Liver (tissue), 9 donors: ENCODE data around the gene PDE4B. TPM values are rescaled to one million over a fixed set of nuclear protein-coding genes. Genes with fewer than 3 reads are reported as not detected.

Source experiments
- DNase-seq: peaks from one replicate; pipeline ENCODE4 v3.0.0-alpha.2; 2017; ENCODE audit warnings: low spot score
- H3K27ac ChIP-seq, 2 donors: one replicate each; pipeline ENCODE4 v1.7.0; 2013; ENCODE audit warnings: inconsistent platforms in 2 of 2, low read length in 2 of 2, control low read depth in 1 of 2, low read depth in 1 of 2, mild to moderate bottlenecking in 1 of 2
- H3K27me3 ChIP-seq, 4 donors: one replicate each; pipeline versions ENCODE4 v1.6.1 to v1.7.0; 2013; ENCODE audit warnings: low read length in 3 of 4, inconsistent platforms in 1 of 4, mild to moderate bottlenecking in 1 of 4, moderate library complexity in 1 of 4; ENCODE audit not compliant: control insufficient read depth in 4 of 4, insufficient read depth in 4 of 4
- H3K36me3 ChIP-seq, 4 donors: one replicate each; pipeline versions ENCODE4 v1.6.1 to v1.7.0; 2013; ENCODE audit warnings: low read length in 3 of 4, mild to moderate bottlenecking in 3 of 4, low read depth in 1 of 4, moderate library complexity in 1 of 4; ENCODE audit not compliant: control insufficient read depth in 4 of 4, insufficient read depth in 3 of 4
- H3K4me1 ChIP-seq, 4 donors: one replicate each; pipeline versions ENCODE4 v1.6.1 to v1.7.0; 2013; ENCODE audit warnings: low read length in 3 of 4, mild to moderate bottlenecking in 3 of 4, moderate library complexity in 1 of 4; ENCODE audit not compliant: control insufficient read depth in 4 of 4, insufficient read depth in 4 of 4
- H3K4me3 ChIP-seq, 3 donors: one replicate each; pipeline versions ENCODE4 v1.6.1 to v1.7.0; 2013; ENCODE audit warnings: low read length in 3 of 3, control low read depth in 1 of 3, low read depth in 1 of 3, mild to moderate bottlenecking in 1 of 3
- H3K9ac ChIP-seq, 2 donors: one replicate each; pipeline ENCODE4 v1.7.0; 2013; ENCODE audit warnings: low read length in 2 of 2, mild to moderate bottlenecking in 2 of 2, moderate library complexity in 2 of 2, control low read depth in 1 of 2, low read depth in 1 of 2
- H3K9me3 ChIP-seq, 4 donors: one replicate each; pipeline versions ENCODE4 v1.6.1 to v1.7.0; 2013; ENCODE audit warnings: low read length in 3 of 4; ENCODE audit not compliant: control insufficient read depth in 4 of 4
- EGR1 ChIP-seq, 2 donors: IDR thresholded peaks; 2 replicates each; pipeline ENCODE4 v1.6.1; 2016 to 2018; ENCODE audit warnings: antibody characterized with exemption in 2 of 2, low read depth in 2 of 2
- FOXA2 ChIP-seq: IDR thresholded peaks from 2 replicates; pipeline ENCODE4 v1.6.1; 2016; ENCODE audit warnings: antibody characterized with exemption
- GABPA ChIP-seq, 2 donors: IDR thresholded peaks in 1 of 2; conservative IDR thresholded peaks in 1 of 2; 2 replicates each; pipeline ENCODE4 v1.6.1; 2016; ENCODE audit warnings: antibody characterized with exemption in 2 of 2, mild to moderate bottlenecking in 1 of 2, moderate library complexity in 1 of 2
- HNF4A ChIP-seq, 2 donors: conservative IDR thresholded peaks; 2 replicates each; pipeline ENCODE4 v1.6.1; 2016; ENCODE audit warnings: antibody characterized with exemption in 2 of 2, mild to moderate bottlenecking in 2 of 2
- HNF4G ChIP-seq: IDR thresholded peaks from 2 replicates; pipeline ENCODE4 v1.6.1; 2016; ENCODE audit warnings: antibody characterized with exemption
- JUND ChIP-seq, 2 donors: IDR thresholded peaks; 2 replicates each; pipeline ENCODE4 v1.6.1; 2016; ENCODE audit warnings: antibody characterized with exemption in 2 of 2
- NR2F2 ChIP-seq: IDR thresholded peaks from 2 replicates; pipeline ENCODE4 v1.6.1; 2016; ENCODE audit warnings: antibody characterized with exemption
- RXRA ChIP-seq, 2 donors: IDR thresholded peaks; 2 replicates each; pipeline ENCODE4 v1.6.1; 2017 to 2018; ENCODE audit warnings: antibody characterized with exemption in 2 of 2, mild to moderate bottlenecking in 1 of 2
- SP1 ChIP-seq: IDR thresholded peaks from 2 replicates; pipeline ENCODE4 v1.6.1; 2018; ENCODE audit warnings: antibody characterized with exemption, mild to moderate bottlenecking
- TAF1 ChIP-seq: conservative IDR thresholded peaks from 2 replicates; pipeline ENCODE4 v1.6.1; 2016; ENCODE audit warnings: antibody characterized with exemption, mild to moderate bottlenecking
- WGBS: extraction: QIAGEN DNeasy Blood & Tissue Kit; methylation state at CpG from one replicate; pipeline ENCODE4 v1.1.7; 2013; 5-methylcytosine and 5-hydroxymethylcytosine counted together
- polyA plus RNA-seq, 2 donors: library from polyadenylated mRNA; stranded (reverse) in 1 of 2; unstranded in 1 of 2; fragments of 200-250 nt in 1 of 2; fragments of >200 nt in 1 of 2; fragmentation: Nextera tagmentation in 1 of 2; extraction: Ambion mirVana in 1 of 2; gene quantifications; one replicate each; pipeline versions ENCODE4 v1.2.1 to v1.2.3, GENCODE V29; 2013 to 2015
- total RNA-seq, 2 donors: library from RNA; depleted of rRNA; stranded (reverse); fragments of >200 nt; gene quantifications; one replicate each; pipeline ENCODE4 v1.2.3, GENCODE V29; 2014
- TF ChIP-seq, protein P1 (sequence below): IDR thresholded peaks from 2 replicates; pipeline ENCODE4 v1.6.1; 2016; ENCODE audit warnings: antibody characterized with exemption
- TF ChIP-seq, protein P2 (sequence below): IDR thresholded peaks from 2 replicates; pipeline ENCODE4 v1.6.1; 2016; ENCODE audit warnings: antibody characterized with exemption
- TF ChIP-seq, protein P3 (sequence below): IDR thresholded peaks from 2 replicates; pipeline ENCODE4 v1.6.1; 2016; ENCODE audit warnings: antibody characterized with exemption
- TF ChIP-seq, protein P4 (sequence below): fragments of 150-350 bp; IDR thresholded peaks from 2 replicates; pipeline ENCODE4 v1.5.1; 2017; ENCODE audit warnings: improper control_type of control experiment, low read depth, low read length; ENCODE audit not compliant: missing input control
- TF ChIP-seq, protein P5 (sequence below): IDR thresholded peaks from 2 replicates; pipeline ENCODE4 v1.6.1; 2016; ENCODE audit warnings: antibody characterized with exemption, mild to moderate bottlenecking
- donor health status: healthy.
- donor health status: healthy.
- donor health status: healthy.
- donor health status: healthy.
- donor health status: healthy.

Gene PDE4B
- total and polyA plus RNA-seq, 4 donors = 1.9 to 3.9 (median 2.7) TPM

DNA sequence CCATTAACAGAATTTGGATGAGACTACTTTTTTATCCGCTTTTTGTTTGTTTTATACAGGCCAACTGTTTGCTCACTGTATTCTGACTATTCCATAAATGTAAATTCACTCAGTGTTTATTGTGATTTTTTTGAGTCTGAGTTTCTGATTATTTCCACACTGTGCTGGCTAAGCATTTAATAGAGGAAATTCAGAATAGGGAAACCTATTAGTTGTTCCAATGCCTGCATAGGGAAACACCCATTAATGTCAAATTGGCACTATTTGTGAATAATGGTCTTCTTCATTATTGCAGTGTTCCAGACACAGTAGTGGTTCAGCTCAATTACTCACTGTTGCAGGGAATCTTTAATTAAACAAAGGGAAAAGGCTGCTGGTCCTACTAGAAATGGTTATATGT is 566.6 kb downstream of the PDE4B start:
- WGBS = 80% methylated on average over 1 of the region's 1 CpG
- Histone ChIP-seq H3K4me3 (no peak overlapping the region), H3K36me3 (peaks cover 0 to 14% (median 9%) of the 10 kb centered on the region in 4 donors), H3K9ac (no peak overlapping the region), H3K27ac (no peak overlapping the region), H3K27me3 (no peaks in the 10 kb centered on the region), H3K9me3 (no peaks in the 10 kb centered on the region), H3K4me1 (no peaks in the 10 kb centered on the region)
- no peak for DNase-seq
- TF ChIP-seq, protein P1, sequence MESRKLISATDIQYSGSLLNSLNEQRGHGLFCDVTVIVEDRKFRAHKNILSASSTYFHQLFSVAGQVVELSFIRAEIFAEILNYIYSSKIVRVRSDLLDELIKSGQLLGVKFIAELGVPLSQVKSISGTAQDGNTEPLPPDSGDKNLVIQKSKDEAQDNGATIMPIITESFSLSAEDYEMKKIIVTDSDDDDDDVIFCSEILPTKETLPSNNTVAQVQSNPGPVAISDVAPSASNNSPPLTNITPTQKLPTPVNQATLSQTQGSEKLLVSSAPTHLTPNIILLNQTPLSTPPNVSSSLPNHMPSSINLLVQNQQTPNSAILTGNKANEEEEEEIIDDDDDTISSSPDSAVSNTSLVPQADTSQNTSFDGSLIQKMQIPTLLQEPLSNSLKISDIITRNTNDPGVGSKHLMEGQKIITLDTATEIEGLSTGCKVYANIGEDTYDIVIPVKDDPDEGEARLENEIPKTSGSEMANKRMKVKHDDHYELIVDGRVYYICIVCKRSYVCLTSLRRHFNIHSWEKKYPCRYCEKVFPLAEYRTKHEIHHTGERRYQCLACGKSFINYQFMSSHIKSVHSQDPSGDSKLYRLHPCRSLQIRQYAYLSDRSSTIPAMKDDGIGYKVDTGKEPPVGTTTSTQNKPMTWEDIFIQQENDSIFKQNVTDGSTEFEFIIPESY = no peak
- TF ChIP-seq JUND (IDR thresholded peaks at IDR 0.05) (no peak), FOXA2 (no peak), HNF4A (conservative IDR thresholded peaks at IDR 0.05) (no peak), HNF4G (no peak), GABPA (IDR thresholded peaks at IDR 0.05 in 1 of 2, conservative IDR thresholded peaks at IDR 0.05 in 1 of 2) (no peak), RXRA (IDR thresholded peaks at IDR 0.05) (no peak), EGR1 (IDR thresholded peaks at IDR 0.05; ENCODE audit: low read depth in 2 of 2) (no peak), TAF1 (no peak), NR2F2 (no peak), SP1 (no peak)
- TF ChIP-seq, protein P2, sequence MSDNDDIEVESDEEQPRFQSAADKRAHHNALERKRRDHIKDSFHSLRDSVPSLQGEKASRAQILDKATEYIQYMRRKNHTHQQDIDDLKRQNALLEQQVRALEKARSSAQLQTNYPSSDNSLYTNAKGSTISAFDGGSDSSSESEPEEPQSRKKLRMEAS = no peak
- TF ChIP-seq, protein P3, sequence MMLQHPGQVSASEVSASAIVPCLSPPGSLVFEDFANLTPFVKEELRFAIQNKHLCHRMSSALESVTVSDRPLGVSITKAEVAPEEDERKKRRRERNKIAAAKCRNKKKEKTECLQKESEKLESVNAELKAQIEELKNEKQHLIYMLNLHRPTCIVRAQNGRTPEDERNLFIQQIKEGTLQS = no peak
- TF ChIP-seq, protein P4, sequence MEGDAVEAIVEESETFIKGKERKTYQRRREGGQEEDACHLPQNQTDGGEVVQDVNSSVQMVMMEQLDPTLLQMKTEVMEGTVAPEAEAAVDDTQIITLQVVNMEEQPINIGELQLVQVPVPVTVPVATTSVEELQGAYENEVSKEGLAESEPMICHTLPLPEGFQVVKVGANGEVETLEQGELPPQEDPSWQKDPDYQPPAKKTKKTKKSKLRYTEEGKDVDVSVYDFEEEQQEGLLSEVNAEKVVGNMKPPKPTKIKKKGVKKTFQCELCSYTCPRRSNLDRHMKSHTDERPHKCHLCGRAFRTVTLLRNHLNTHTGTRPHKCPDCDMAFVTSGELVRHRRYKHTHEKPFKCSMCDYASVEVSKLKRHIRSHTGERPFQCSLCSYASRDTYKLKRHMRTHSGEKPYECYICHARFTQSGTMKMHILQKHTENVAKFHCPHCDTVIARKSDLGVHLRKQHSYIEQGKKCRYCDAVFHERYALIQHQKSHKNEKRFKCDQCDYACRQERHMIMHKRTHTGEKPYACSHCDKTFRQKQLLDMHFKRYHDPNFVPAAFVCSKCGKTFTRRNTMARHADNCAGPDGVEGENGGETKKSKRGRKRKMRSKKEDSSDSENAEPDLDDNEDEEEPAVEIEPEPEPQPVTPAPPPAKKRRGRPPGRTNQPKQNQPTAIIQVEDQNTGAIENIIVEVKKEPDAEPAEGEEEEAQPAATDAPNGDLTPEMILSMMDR = no peak

DNA sequence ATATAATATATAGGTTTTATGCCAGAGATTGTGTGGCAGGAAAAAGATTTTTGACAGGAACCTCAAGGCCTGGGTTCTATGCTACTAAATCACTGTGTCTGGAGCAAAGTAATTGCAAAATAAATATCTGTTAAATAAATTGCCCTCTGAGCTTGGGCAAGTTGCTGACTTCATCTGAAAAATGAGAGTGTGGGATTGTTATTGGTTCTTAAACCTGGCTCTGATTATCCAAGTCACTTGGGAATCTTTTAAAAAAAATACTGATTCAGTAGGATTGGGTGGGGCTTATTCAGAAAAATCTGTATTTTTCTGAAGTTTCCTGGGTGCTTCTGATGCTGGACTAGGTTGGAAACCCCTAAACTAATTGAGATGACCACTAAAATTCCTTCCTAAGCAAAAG is 567.1 kb downstream of the PDE4B start:
- H3K4me1 ChIP-seq = no peaks in the 10 kb centered on the region
- peaks cover 0 to 18% (median 12%) of the 10 kb centered on the region in 4 donors for H3K36me3 ChIP-seq

More for the DNA sequence above, 567.1 kb downstream of the PDE4B start:
- TF ChIP-seq EGR1 (IDR thresholded peaks at IDR 0.05; ENCODE audit: low read depth in 2 of 2) = no peak
- TF ChIP-seq, protein P5, sequence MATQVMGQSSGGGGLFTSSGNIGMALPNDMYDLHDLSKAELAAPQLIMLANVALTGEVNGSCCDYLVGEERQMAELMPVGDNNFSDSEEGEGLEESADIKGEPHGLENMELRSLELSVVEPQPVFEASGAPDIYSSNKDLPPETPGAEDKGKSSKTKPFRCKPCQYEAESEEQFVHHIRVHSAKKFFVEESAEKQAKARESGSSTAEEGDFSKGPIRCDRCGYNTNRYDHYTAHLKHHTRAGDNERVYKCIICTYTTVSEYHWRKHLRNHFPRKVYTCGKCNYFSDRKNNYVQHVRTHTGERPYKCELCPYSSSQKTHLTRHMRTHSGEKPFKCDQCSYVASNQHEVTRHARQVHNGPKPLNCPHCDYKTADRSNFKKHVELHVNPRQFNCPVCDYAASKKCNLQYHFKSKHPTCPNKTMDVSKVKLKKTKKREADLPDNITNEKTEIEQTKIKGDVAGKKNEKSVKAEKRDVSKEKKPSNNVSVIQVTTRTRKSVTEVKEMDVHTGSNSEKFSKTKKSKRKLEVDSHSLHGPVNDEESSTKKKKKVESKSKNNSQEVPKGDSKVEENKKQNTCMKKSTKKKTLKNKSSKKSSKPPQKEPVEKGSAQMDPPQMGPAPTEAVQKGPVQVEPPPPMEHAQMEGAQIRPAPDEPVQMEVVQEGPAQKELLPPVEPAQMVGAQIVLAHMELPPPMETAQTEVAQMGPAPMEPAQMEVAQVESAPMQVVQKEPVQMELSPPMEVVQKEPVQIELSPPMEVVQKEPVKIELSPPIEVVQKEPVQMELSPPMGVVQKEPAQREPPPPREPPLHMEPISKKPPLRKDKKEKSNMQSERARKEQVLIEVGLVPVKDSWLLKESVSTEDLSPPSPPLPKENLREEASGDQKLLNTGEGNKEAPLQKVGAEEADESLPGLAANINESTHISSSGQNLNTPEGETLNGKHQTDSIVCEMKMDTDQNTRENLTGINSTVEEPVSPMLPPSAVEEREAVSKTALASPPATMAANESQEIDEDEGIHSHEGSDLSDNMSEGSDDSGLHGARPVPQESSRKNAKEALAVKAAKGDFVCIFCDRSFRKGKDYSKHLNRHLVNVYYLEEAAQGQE = no peak
- TF ChIP-seq TAF1 = no peak
- TF ChIP-seq RXRA (IDR thresholded peaks at IDR 0.05) = no peak
- no peaks in the 10 kb centered on the region for H3K27me3 ChIP-seq
- no peak overlapping the region for H3K9ac ChIP-seq
- H3K27ac ChIP-seq = no peak overlapping the region
- no peak for DNase-seq
- H3K4me3 ChIP-seq = no peak overlapping the region
- no peaks in the 10 kb centered on the region for H3K9me3 ChIP-seq
